KG1 (cell line): ENCODE data around the gene CD36.

Experiments used
- DNase-seq: peaks from one replicate; lab custom pipeline; 2025; lab: John Stamatoyannopoulos, UW

Gene CD36

GRCh38 chr7:80624763-80625162 is 13.7 kb upstream of the CD36 start:
- DNase-seq, result no peak

DNA sequence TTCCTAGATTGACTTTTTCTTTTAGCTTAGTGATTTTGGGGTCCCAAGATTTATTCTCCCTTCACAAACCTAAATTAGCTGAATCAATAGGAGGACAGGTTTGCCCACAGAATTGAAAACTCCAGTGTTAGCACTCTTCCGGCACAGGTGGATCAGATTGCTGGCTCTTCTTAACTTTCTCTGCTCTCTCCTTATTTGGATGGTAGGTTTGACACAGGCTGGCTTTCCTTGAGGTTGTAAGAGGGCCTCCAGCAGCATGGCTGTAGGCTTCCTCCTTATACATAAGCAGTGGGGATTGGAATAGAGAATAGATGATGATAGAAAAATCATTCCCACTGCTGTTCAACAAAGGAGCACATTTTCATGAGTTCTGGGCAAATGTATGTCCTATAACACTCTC is 9.4 kb upstream of the CD36 start:
- DNase-seq, result no peak

GRCh38 chr7:80630608-80631405 is 7.6 kb upstream of the CD36 start:
- DNase-seq, result no peak

DNA sequence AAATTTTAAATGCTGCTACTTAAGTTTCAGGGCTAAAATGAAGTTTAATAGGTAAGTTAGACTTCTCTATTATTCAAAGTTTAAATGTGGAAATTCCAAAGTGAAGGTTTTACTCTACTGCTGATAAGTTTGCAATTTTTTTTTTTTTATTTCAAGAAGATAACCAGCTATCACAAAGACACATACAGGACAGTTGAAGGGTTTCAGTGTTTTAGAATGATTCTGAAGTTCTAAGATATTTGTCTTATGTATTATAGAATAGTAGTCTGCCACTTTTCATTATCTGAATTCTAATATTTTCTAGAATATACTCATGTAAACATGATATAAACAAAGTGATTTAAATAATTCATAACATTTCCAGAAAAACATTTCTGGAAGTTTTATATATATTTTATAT is 7.0 kb upstream of the CD36 start:
- DNase-seq, result no peak

DNA sequence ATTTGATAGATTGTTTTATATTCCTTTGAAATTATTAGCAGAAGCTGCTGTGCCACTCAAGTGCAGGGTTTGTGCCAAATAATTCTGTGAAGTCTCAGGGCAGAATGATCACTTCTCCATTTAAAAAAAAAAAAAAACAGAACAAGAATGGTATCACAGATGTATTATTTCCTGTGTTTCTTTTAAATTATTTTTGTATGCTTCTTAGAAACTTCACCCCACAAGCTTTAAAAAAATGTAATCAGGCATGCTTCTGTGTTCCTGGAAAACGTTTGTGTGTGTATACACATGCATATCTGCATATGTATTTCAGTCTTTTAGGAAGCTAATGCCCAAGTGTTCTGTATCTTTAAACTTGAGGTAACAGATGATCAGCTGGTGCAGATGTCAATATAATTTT is 6.3 kb upstream of the CD36 start:
- no peak for DNase-seq

- no peak for DNase-seq
Measured at GRCh38 chr7:80632819-80633218, 5.6 kb upstream of the CD36 start.

DNA sequence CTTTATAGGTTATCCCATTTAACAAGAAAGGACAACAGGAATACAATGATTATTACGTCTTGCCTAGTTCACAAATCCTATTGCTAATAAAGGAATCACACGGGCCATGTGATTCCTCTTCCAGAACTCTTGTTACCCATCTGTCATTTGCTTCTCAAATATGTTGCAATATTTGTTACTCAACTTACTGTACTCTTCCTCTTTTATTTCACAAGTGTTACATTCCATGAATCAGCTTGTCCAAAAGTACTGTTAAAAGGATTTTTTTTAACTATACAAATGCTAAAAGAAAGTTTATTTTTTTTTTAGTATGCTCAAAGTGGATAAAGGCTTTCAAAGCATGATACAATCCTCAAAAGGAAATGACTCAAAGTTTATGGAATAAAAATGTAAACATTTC is 3.9 kb upstream of the CD36 start:
- peak; percentile 13 for DNase-seq

DNA sequence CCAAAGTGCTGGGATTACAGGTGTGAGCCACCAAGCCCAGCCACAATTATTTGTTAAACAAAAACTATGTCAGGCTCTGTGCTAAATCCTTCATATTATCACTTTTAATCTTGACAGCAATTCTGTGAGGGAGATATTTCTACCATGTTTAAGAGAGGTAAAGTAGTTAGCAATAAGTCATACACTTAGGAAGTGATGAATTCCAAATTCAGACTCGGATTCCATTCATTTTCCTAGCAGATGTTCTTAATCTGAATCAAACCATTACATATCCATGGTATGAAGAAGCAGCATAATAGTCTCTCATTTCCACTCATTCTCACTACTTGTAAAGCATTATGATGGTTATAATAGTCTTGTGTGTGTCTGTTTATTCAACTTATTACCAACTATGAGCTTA is 2.9 kb upstream of the CD36 start:
- no peak for DNase-seq

- no peak for DNase-seq
Measured at GRCh38 chr7:80635998-80636397, 2.4 kb upstream of the CD36 start.

DNA sequence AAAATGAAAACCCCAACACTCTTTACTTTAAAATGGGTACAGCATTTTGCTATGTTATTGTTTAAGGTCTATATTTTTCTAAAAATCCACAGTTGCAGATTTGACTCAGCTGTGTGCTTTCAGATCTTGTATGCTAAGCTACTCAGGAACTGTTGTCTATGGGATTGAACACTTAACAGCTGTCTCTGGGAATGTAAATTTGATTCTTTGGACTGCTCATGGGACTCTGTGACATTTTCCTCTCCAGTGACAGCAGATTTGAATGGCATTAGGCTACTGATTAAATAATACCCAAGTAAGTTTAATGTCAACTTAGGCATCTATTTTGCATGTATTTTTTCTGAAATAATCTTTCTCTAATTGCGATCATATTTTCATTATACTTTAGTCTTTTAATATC is 1.7 kb upstream of the CD36 start:
- DNase-seq, result no peak

GRCh38 chr7:80637454-80637853 is 988 bp upstream of the CD36 start:
- DNase-seq, result no peak

- DNase-seq, result no peak
Measured at GRCh38 chr7:80639011-80639410, 569 bp downstream of the CD36 start.

DNA sequence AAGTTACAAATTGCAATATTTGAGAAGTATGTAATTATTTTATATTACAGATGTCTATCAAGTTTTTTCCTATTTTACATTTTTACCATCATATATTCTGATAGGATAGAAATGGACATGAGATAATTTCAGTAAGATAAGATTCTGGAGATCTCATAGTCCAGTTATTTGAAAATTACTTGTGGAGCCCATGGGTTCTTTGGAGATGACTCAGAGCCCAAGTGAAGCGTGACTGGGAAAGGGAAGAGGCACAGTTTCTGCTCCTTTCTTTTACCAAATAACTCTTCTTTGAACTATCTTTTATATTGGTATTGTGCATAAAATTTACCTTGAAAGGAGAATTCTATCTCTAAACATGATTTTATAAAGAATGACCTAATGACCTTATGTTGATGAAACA is 2.4 kb downstream of the CD36 start:
- no peak for DNase-seq

DNA sequence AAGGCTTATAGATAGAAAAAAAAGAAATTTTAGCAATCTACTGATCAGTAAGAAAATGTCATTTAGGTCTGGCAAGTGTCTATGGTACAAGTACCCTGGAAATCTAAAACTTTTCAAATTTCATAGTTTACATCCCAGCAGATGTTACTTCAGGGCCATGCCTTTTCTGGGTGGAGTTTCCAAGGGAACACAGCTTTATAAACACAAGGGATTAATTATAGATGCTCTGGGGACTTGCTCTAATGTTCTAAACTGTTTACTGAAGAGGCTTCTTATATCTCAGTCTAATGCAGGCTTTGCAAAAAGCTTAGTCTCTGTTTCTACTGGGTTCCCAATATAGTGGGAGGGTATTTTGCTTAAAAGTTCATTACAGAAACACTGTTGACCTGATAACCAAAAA is 3.1 kb downstream of the CD36 start:
- no peak for DNase-seq

DNA sequence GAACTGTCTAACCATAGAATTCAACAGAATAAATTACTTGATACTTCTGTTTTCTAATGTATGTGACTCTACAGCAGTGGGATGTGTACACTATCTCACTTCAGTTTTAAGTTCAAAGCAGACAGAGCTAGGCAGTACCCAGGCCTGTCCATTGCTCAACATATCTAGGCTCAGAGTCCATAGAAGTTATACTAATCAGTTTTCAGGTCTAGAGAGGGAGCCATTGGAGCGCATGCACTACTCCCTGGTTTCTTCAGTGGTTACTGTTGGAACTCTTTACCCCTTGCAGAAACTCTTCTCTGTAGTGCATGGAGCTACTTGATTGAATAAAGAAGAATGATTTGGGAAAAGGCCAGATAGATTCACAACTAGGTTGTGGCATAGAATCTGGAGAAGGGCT is 4.4 kb downstream of the CD36 start:
- DNase-seq, result no peak

GRCh38 chr7:80643336-80643915 is 5.0 kb downstream of the CD36 start:
- no peak for DNase-seq

- DNase-seq, result no peak
Measured at GRCh38 chr7:80644054-80644453, 5.6 kb downstream of the CD36 start.

DNA sequence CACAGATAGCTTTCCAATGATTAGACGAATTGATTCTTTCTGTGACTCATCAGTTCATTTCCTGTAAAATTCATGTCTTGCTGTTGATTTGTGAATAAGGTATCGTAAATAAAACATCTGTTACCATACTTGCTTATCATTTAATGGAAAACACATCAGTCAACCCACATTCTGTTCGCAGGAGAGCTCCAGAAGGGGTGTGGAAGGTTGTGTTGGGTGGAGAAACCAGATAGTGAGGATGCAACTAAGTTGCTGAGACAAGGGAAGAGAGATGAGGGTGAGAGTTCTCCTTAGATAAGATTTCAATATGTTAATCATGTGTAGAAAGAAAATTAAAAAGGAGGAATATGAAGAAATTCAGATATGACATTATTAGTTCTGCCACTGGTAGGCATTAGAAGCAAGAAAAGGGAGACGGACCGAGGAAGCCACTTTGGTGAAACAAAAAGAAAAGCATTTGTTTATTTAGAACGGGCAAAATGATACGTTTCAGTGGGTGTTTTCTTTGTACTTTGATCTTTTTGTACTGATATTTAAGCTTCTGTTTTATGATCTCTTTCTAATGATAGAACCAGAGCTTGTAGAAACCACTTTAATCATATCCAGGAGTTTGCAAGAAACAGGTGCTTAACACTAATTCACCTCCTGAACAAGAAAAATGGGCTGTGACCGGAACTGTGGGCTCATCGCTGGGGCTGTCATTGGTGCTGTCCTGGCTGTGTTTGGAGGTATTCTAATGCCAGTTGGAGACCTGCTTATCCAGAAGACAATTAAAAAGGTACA is 7.8 kb downstream of the CD36 start:
- no peak for DNase-seq

- no peak for DNase-seq
Measured at GRCh38 chr7:80647436-80647835, 9.0 kb downstream of the CD36 start.

- DNase-seq, result no peak
Measured at GRCh38 chr7:80648031-80648600, 9.7 kb downstream of the CD36 start.

DNA sequence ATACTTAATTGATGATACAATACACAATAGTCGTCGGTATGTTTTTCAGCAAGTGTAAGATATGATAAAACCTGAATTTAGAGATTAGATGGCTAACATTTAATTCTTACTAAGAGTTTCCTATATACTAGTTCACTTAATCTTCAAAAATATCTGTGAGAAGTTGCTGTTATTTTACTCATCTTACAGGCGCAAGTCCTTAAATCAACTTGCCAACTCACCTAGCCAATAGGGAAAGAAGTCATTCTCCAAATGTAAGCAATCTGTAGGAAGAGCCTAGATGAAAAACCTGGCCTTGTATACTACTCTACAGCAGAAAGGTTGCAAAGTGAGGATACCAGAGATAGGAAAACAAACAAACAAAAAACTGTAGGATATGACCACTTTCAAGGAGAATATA is 10.6 kb downstream of the CD36 start:
- no peak for DNase-seq

- DNase-seq, result no peak
Measured at GRCh38 chr7:80650030-80650429, 11.6 kb downstream of the CD36 start.

DNA sequence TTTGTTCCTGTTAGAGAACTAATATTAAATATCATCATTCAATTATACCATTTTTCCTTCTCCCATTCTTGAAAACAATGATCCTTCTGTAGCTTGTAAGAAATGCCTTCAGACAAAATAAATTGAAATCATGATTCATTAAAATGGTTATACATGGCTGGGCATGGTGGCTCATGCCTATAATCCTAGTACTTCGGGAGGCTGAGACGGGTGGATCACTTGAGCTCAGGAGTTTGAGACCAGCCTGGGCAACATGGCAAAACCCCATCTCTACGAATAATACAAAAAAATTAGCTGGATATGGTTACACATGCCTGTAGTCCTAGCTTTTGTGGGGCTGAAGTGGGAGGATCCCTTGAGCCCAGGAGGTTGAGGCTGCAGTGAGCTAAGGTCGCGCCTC is 13.0 kb downstream of the CD36 start:
- DNase-seq, result no peak
